HEK293T (cell line): ENCODE measurements around the gene AGBL4.

Experiments used
- CTCF ChIA-PET: fragments of 350-600 bp; formaldehyde crosslinking; extraction: SDS; loops from one replicate; lab custom pipeline; 2021; ENCODE audit warnings: antibody characterized with exemption, inconsistent platforms; lab: Yijun Ruan, JAX
- POLR2A ChIA-PET: fragments of 350-600 bp; formaldehyde crosslinking; extraction: SDS; loops from one replicate; lab custom pipeline; 2020; ENCODE audit warnings: antibody characterized with exemption, inconsistent platforms; lab: Yijun Ruan, JAX
- DNase-seq: peaks from one replicate; pipeline ENCODE4 v3.0.0; 2012; ENCODE audit warnings: mixed read lengths; ENCODE audit errors: extremely low spot score
- ARNT ChIP-seq: fragments of 450-650 bp; IDR thresholded peaks from 2 replicates; pipeline ENCODE4 v1.6.1; 2017; ENCODE audit warnings: mild to moderate bottlenecking
- BHLHE40 ChIP-seq: fragments of 450-650 bp; IDR thresholded peaks from 2 replicates; pipeline ENCODE4 v1.6.1; 2016; ENCODE audit warnings: mild to moderate bottlenecking, moderate library complexity, borderline replicate concordance
- CTBP1 ChIP-seq: fragments of 450-650 bp; IDR thresholded peaks from 2 replicates; pipeline ENCODE4 v1.6.1; 2016; ENCODE audit warnings: borderline replicate concordance
- ELF4 ChIP-seq: fragments of 450-650 bp; IDR thresholded peaks from 2 replicates; pipeline ENCODE4 v1.6.1; 2017; ENCODE audit warnings: antibody characterized with exemption
- FOXA1 ChIP-seq: fragments of 450-650 bp; IDR thresholded peaks from 2 replicates; pipeline ENCODE4 v1.6.1; 2016; ENCODE audit warnings: mild to moderate bottlenecking
- FOXK2 ChIP-seq: fragments of 450-650 bp; IDR thresholded peaks from 2 replicates; pipeline ENCODE4 v1.6.1; 2016; ENCODE audit warnings: mild to moderate bottlenecking
- FOXM1 ChIP-seq: fragments of 450-650 bp; IDR thresholded peaks from 2 replicates; pipeline ENCODE4 v1.6.1; 2017; ENCODE audit warnings: mild to moderate bottlenecking, borderline replicate concordance
- HDGF ChIP-seq: fragments of 450-650 bp; IDR thresholded peaks from 2 replicates; pipeline ENCODE4 v1.6.1; 2017; ENCODE audit warnings: antibody characterized with exemption, borderline replicate concordance
- L3MBTL2 ChIP-seq: fragments of 450-650 bp; conservative IDR thresholded peaks from 2 replicates; pipeline ENCODE4 v1.6.1; 2016; ENCODE audit warnings: mild to moderate bottlenecking
- LEF1 ChIP-seq: fragments of 450-650 bp; IDR thresholded peaks from 2 replicates; pipeline ENCODE4 v1.6.1; 2017; ENCODE audit warnings: mild to moderate bottlenecking, borderline replicate concordance
- NFRKB ChIP-seq: fragments of 450-650 bp; IDR thresholded peaks from 2 replicates; pipeline ENCODE4 v1.6.1; 2016; ENCODE audit warnings: mild to moderate bottlenecking, moderate library complexity
- SP1 ChIP-seq: fragments of 450-650 bp; IDR thresholded peaks from 2 replicates; pipeline ENCODE4 v1.6.1; 2017
- SUZ12 ChIP-seq: fragments of 450-650 bp; IDR thresholded peaks from 2 replicates; pipeline ENCODE4 v1.6.1; 2016; ENCODE audit warnings: mild to moderate bottlenecking
- TARDBP ChIP-seq: fragments of 450-650 bp; IDR thresholded peaks from 2 replicates; pipeline ENCODE4 v1.6.1; 2016
- ZNF384 ChIP-seq: fragments of 450-650 bp; IDR thresholded peaks from 2 replicates; pipeline ENCODE4 v1.6.1; 2016
- TF ChIP-seq, protein P1 (sequence below): fragments of 450-650 bp; IDR thresholded peaks from 2 replicates; pipeline ENCODE4 v1.6.1; 2016

The AGBL4 gene

DNA sequence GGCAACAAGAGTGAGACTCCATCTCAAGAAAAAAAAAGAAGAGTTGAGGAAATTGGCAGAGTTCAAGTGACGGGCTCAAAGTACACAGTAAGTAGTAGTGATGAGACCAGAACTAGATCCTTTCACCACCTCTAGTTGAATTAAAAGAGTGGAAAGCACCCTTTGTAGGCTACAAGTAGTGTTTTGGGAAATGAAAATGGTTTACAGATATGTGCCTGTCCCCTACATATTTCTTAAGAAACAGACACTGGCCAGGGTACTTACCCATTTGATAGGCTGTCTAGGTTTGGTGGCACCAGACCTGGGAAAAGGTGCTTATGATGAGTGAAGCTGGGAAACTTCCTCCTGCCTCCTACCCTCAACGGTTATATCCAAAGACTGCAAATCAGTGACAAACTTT lies 1083.4 kb downstream of the AGBL4 start:
- TF ChIP-seq FOXM1 (no peak), BHLHE40 (no peak), TARDBP (no peak), LEF1 (no peak), FOXK2 (no peak), ELF4 (no peak), SP1 (no peak), SUZ12 (no peak), ZNF384 (no peak), L3MBTL2 (no peak), ARNT (no peak), CTBP1 (no peak), NFRKB (no peak), HDGF (no peak), FOXA1 (no peak)
- TF ChIP-seq, protein P1, sequence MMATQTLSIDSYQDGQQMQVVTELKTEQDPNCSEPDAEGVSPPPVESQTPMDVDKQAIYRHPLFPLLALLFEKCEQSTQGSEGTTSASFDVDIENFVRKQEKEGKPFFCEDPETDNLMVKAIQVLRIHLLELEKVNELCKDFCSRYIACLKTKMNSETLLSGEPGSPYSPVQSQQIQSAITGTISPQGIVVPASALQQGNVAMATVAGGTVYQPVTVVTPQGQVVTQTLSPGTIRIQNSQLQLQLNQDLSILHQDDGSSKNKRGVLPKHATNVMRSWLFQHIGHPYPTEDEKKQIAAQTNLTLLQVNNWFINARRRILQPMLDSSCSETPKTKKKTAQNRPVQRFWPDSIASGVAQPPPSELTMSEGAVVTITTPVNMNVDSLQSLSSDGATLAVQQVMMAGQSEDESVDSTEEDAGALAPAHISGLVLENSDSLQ = no peak
- ChIA-PET CTCF (no interaction called here), POLR2A (no interaction called here)
- DNase-seq = no peak

GRCh38 chr1:48939828-48940227 lies 1083.9 kb downstream of the AGBL4 start:
- ChIA-PET POLR2A (no interaction called here), CTCF (no interaction called here)
- DNase-seq = no peak
- TF ChIP-seq, protein P1 = no peak
- TF ChIP-seq HDGF (no peak), ZNF384 (no peak), ARNT (no peak), ELF4 (no peak), CTBP1 (no peak), NFRKB (no peak), SP1 (no peak), FOXK2 (no peak)

- POLR2A ChIA-PET = no interaction called here
These were observed 1084.7 kb downstream of the AGBL4 start for GRCh38 chr1:48939042-48939441.

DNA sequence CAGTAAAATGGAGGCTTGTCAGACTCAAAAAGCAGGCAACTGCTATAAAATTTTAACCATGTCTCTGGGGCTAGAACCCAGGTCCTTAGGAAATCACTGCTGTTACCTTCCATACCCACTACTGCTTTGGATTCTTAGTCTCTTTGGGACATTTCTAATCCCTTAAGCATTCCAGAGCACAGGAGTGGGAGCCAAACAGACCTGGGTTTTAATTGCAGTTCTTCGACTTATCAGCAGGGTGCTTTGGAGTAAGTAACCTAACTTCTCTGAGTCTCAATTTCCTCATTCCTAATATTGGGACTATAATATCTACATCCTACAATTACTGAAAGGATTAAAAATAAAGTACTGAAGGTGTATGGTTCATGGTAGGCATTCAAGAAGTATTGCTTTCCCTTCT lies 1086.0 kb downstream of the AGBL4 start:
- no peak for TF ChIP-seq ARNT
- no peak for TF ChIP-seq FOXM1
- CTCF ChIA-PET = no interaction called here
- POLR2A ChIA-PET = no interaction called here
- DNase-seq = no peak

More at GRCh38 chr1:48939042-48939441, 1084.7 kb downstream of the AGBL4 start:
- CTCF ChIA-PET = no interaction called here
- no peak for DNase-seq
- no peak for TF ChIP-seq FOXA1
- no peak for TF ChIP-seq SP1
- no peak for TF ChIP-seq BHLHE40
- TF ChIP-seq, protein P1 = no peak
- no peak for TF ChIP-seq ELF4
- TF ChIP-seq LEF1 = no peak
- no peak for TF ChIP-seq SUZ12

- no peak for DNase-seq
- CTCF ChIA-PET = no interaction called here
- TF ChIP-seq SP1 = no peak
- no peak for TF ChIP-seq HDGF
- TF ChIP-seq SUZ12 = no peak
- no peak for TF ChIP-seq FOXA1
- no peak for TF ChIP-seq CTBP1
- TF ChIP-seq BHLHE40 = no peak
- no peak for TF ChIP-seq ARNT
- POLR2A ChIA-PET = no interaction called here
These were observed 1087.3 kb downstream of the AGBL4 start for GRCh38 chr1:48936436-48936835.

GRCh38 chr1:48932366-48932765 lies 1091.4 kb downstream of the AGBL4 start:
- ChIA-PET POLR2A (no interaction called here), CTCF (interaction anchor here (0.6 kb wide), 1 partner anchor 85 kb away, joined by 3 read pairs; no protein-coding TSS in a partner anchor)
- no peak for TF ChIP-seq FOXM1
- TF ChIP-seq SP1 = no peak
- no peak for TF ChIP-seq FOXK2
- no peak for TF ChIP-seq SUZ12
- no peak for TF ChIP-seq FOXA1
- no peak for TF ChIP-seq NFRKB
- TF ChIP-seq ARNT = no peak
- no peak for TF ChIP-seq CTBP1
- no peak for TF ChIP-seq L3MBTL2
- TF ChIP-seq, protein P1 = no peak
- TF ChIP-seq TARDBP = no peak
- TF ChIP-seq BHLHE40 = no peak
- no peak for TF ChIP-seq ZNF384
- no peak for TF ChIP-seq LEF1
- TF ChIP-seq HDGF = no peak
- no peak for TF ChIP-seq ELF4
- DNase-seq = no peak
